ENCODE data around the gene MBD5.

MBD5 gene

DNA sequence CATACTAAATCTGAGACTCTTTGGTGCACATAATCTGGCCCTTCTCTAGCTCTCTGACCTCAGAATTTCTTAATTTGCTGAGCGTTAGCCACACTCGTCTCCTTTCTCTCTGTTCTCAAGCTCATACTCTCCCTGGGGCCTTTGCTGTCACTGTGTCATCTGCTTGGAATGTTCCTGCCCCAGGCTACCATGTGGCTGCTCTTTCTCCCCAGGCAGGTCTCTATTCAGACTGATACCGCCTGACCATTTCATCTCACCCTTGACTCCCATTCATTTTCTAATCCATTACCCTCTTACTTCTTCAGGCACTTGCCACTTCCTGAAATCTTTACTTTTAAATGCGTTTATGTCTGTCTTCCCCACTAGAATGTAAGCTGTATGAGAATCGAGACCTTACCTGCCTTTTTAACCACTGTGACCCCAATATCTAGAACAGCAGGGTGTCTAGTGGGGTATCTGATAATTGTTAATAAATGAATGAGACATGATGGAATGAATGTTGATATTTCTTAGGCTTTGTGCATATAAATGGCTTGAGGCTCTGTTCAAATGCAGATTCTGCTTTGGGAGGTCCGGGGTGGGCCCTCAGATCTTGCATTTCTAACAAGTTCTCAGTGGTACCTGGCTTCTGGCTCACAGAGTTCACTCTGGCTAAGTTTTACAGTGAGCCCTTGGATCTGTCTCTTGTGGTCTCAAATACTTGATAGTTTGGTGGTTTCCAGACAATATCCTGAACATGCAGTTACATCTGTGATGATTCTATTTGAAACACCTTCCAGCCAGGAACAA, 533.8 kb downstream of the MBD5 start:
- no peak for DNase-seq

DNA sequence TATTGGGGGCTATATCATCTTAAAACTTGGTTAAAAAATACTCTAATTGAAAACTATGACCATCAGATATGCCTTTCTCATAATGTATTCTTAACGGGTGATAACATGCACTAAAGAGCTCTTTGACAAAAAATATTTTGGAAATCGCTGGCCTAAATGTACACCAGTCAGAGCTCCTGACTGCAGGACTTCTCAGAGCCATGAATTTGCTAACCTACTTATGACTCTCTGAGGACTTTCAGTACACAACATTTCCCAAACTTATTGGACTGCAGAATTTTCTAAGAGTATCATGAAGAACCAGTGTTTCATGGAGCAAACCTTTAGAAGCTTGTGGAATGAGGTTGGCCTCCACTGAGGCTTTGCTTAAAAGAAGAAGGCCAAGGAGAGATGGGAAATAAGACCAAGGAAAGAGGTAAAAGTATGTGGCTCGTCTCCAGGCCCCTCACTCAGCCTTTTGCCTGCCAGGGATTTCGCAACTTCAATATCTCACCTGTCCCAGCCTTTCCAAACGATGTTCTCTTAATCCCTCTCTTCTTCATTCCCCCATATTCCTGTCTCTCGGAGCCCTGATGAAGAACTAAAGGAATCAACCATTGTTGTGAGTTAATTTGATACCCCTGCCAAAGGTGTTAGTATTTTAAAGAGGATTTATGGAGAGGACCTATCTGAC, 534.9 kb downstream of the MBD5 start:
- no peak for DNase-seq

DNA sequence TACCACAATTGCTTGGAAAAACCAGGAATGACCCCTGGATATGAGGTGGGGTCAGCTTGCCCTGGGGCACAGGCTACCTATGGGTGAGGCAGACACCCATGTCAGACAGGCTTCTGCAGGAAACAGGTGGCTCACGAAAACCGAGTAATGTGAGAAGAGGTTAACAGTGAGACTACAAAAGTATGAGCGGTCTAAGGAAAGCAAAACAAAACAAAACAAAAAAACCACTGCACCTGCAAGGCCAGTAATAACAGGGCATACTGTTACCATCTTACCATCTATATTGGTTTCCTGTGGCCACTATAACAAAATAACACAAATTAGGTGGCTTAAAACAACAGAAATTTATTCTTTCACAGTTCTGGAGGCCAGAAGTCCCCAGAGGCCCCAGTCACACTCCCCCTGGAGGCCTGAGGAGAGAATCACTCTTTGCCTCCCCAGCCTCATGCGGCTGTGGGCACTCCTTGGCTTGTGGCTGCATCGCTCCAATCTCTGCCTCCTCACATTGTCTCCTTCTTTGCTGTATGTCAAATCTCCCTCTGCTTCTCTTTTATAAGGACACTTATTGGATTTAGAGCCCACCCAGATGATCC, 537.0 kb downstream of the MBD5 start:
- no peak for DNase-seq

DNA sequence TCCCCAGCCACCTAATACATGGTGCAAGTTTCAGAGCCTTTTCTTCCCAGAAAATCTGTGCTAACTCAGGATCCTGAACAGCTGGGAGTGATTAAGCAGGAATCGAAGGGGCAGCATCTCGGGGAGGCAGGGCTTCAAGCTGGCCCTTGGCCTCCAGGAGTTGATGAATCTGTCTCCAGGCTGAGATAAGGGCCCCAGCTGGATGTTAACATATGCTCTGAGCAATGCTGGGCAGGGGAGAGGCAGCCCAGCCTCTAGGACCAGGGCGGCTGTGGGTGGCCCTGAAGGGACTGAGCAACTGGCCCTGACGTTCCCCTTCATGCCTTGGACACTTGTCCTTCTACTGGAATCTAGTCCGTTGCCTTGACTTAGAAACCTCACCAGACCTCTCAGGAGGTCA, 539.6 kb downstream of the MBD5 start:
- no peak for DNase-seq

GRCh38 chr2:148561389-148561788, 540.5 kb downstream of the MBD5 start:
- DNase-seq = no peak

DNA sequence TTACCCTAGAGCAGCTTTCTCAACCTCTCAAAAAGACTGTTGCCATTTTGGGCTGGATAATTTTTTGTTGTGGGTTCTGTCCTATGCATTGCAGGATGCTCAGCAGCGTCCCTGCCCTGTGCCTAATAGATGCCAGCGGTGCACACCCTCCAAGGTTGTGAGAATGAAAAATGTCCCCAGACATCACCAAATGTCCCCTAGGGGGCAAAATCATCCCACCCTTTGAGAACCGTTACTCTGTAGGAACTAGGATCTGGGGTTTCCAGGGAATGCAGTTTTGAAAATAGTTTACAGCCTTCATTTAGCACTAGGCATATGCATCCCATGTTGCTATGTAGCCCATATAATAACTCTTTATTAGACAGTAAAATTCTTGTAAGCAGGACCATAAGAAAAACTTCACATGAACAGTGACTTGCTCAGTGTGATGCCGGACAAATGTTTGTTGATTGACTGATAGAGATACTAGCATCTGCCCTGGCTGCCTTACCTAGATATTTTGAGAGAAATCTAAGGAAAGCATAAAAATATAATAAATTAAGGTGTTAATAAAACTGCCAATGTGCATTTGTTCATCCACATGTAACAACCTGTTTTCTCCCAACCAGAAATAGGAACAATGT, 544.5 kb downstream of the MBD5 start:
- DNase-seq = no peak

Measured in NCI-H187 (cell line).